Measurements from ENCODE around the gene NOD2.

DNA sequence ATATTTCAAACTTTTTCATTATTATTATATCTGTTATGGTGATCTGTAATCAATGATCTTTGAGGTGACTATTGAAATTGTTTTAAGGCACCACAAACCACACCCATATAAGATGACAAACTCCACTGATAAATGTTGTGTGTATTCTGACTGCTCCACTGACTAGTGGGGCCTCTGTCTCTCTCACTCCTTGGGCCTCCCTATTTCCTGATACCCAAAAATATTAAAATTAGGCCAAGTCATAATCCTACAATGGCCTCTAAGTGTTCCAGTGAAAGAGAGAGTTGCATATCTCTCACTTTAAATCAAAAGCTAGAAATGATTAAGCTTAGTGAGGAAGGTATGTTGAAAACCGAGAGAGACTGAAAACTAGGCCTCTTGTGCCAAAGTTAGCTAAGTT lies 71.9 kb downstream of the NOD2 start:
- TF ChIP-seq, protein P1, sequence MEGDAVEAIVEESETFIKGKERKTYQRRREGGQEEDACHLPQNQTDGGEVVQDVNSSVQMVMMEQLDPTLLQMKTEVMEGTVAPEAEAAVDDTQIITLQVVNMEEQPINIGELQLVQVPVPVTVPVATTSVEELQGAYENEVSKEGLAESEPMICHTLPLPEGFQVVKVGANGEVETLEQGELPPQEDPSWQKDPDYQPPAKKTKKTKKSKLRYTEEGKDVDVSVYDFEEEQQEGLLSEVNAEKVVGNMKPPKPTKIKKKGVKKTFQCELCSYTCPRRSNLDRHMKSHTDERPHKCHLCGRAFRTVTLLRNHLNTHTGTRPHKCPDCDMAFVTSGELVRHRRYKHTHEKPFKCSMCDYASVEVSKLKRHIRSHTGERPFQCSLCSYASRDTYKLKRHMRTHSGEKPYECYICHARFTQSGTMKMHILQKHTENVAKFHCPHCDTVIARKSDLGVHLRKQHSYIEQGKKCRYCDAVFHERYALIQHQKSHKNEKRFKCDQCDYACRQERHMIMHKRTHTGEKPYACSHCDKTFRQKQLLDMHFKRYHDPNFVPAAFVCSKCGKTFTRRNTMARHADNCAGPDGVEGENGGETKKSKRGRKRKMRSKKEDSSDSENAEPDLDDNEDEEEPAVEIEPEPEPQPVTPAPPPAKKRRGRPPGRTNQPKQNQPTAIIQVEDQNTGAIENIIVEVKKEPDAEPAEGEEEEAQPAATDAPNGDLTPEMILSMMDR (IDR thresholded peaks at IDR 0.05), result no peak
- no peak for TF ChIP-seq ZFX (IDR thresholded peaks at IDR 0.05; ENCODE audit: borderline replicate concordance)
